Stimulated activated naive CD4-positive, alpha-beta T cell (primary cell): Measurements from ENCODE around the gene TEX30.
"Not testable (repeated sequence)": the region's sequence is repeated elsewhere in the genome, so short reads cannot be mapped to it uniquely, and the experiment has no call there.

ENCODE experiments used
- DNase-seq, 6 experiments: peaks; one replicate each; lab custom pipeline; 2025; lab: John Stamatoyannopoulos, UW

Gene TEX30

DNA sequence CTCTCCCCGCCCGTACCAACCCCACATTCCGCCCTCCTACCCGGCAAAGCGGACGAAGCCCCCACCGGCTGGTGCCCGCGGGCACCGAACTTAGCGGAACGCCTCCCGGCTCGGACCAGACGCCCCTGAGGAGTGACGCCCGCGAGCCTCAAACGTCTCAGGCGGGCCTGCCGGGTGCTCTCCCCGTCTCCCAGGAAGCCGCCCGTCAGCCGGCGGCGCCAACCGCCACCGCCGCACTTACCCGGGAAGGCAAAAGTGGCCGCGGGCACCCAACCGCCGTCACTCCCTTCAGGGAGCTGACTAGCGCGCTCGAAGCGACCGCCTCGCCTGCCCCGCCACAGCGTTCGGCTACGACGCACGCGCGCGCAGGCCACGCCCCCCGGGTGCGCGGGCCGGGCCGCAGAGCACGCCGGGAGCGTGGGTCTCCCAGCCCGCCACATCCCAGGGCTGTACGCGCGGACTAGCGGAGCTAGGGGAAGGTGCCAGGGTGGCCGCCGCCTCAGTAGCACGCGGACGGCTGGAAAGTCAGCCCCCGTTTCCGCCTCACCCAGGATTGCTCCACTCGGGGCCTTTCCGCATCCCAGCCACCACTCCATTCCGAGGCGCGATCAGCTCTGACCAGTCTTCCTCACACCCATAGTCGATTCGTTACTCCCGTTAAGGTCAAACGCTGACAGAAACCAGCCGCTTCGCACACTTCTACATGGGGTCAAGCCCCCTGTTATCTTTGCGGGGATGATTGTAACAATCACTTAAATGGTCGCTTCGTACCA lies at the start of gene TEX30:
Gene TEX30 (minus strand): TSS at position 346 of the 773 bp plus-strand sequence. CDS start 3,760 bp downstream, outside the sequence.
- DNase-seq: peak; percentile 76 to 89 (median 79)

DNA sequence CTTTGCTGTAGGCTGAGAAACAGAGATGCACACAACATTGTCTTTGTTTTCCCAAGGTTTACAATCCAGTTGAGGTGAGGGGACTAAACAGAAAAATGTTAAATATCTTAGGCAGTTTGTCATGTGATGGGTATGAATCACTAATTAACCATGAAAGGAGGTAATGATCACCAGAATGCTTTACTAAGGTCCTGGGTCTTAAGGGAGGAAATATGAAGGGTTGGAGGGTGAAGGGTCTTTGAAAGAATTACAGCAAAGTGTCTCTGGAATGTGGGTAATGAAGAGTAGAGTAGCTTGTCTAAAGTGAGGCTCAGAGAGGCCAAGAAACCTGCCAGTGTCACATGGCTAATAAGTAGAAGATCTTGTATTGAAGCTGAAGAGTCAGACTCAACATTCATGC lies 44.3 kb upstream of the TEX30 start:
- no peak for DNase-seq

DNA sequence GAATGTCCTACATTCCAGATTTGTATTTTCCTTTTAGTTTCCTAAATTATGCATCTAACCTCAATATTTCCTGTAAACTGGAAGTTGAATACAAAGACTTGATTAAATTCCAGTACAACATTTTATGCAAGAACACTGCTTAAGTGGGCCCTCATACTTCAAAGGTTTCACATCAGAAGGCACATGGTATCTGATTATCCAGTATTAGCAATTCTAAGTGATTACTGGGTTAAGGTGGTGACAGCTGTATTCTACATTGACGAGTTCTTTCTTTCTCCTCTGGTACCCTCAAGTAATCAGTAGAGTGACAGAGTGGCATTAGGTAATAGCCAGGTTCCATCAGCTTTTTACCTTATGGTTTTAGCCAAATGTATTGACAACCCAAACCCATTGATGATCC lies 43.7 kb upstream of the TEX30 start:
- DNase-seq: no peak

DNA sequence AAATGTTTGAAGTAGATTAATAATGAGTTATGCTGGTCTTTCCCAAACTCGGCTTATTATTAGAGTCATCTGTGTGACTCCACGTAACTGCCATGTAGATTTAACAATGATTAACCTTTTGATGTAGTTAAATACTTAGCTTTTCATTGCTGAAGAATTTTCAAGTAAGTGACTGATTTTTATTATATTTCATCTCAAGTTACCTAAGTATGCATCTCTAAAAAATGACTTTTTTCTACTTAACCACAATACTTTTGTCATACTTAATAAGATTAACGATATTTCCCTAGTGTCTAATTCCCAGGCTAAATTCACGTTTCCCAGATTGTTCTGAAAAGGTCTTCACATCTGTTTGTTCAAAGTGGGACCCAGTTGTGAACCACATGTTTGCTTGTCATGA lies 43.1 kb upstream of the TEX30 start:
- no peak for DNase-seq

DNA sequence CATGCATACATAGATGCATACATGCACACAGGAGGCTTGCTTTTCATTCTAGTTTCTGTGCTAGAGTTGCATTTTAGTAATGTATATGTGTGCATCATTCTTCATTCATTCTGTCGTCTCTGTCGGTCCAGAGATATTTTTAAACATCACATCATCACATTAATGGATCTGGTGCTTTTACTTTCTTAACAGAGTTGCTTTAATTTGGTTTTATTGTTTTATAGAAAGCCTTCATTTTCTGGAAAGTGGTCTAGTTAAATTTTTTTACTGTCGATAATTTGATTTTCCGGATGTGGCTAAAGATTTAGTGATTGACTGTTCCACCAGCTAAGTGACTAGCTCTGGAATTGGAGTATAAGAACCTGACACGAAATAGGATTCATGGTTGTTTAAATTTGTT lies 42.2 kb upstream of the TEX30 start:
- no peak for DNase-seq

DNA sequence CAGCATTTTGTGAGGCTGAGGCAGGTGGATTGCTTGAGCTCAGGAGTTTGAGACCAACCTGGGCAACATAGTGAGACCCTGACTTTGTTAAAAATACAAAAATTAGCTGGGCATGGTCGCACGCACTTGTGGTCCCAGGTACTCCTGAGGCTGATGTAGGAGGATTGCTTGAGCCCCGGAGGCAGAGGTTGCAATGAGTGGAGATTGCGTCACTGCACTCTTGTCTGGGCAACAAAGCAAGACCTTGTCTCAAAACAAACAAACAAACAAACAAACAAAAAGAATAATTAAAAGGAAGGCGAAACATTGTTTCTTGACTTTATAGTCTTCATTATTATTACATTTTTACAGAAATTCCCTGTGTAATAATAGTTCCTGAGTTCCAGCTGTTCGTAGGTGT lies 41.2 kb upstream of the TEX30 start:
- DNase-seq: no peak

DNA sequence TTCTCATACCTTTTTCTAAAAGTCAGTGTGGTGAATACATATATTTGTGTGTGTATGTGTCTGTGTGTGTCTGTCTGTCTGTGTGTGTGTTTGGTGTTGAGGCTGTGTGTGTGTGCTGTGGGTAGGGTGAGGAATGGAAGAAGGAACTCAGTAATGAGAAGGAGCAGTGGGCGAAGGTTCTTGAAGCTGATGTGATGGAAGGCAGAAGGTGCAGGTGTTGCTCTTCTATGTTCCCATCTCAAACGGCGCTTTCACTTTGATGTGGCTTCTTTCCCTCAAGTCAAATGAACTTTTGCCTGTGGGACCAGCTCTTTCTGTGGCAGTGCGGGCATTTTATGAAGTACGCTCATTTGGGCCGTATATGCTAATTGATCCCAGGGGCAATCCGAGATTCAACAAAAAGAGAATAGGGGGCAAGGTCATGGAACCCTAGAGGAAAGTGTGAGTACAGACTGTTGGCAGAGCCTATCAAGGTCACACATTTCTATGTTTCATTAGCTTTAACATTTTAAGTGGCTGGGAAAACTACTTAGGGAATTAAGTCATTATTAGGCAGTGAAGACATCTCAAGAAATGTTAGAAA lies 40.5 kb upstream of the TEX30 start:
- no peak for DNase-seq

DNA sequence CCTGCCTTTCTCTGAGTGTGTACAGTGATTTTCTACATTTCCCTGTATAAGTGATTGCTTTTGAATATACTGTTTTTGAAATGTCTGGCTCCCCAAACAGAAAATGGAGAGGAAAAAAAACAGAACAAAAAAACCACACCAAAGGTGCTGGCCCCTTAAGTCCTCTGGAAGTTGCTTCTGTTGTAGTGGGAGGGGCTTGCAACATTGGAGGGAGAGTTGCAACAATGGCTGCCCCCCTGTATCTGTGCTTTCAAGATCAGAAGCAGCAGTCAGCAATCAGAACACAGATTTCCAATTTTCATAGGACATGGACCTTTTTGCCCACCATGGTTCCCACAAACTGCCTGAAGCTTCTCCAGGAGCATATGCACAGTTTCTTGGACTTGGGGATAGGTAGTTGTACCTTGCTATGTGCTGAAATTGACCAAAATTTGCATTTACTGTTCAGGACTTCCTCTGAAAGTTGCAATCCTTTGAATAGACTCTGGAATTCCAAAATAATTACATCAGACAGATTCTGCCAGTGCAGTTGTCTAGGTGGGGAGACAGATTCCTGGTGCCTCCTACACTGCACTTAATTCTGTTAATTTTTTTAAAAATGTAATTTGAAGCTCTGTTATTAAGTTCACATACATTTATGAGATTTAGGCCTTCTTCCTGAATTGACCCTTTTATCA lies 39.2 kb upstream of the TEX30 start:
- DNase-seq: no peak

DNA sequence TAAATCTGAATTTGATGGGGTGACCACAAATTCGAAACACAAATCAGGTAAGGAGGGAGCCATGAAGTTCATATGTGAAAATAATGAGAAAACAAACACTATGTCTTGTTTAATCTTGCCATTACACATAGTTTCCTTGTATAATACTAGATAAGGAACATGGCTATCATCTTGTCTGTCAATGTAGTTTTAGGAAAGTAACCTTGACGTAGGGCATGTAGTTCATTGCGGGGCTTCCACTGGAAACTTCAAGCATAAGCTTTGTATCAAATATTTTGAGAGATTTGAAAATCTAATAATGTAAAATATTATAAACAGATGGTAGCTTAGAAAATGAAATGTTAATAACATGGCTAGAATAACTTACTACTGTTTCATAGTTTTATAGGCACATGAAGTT lies 34.1 kb upstream of the TEX30 start:
- DNase-seq: no peak

DNA sequence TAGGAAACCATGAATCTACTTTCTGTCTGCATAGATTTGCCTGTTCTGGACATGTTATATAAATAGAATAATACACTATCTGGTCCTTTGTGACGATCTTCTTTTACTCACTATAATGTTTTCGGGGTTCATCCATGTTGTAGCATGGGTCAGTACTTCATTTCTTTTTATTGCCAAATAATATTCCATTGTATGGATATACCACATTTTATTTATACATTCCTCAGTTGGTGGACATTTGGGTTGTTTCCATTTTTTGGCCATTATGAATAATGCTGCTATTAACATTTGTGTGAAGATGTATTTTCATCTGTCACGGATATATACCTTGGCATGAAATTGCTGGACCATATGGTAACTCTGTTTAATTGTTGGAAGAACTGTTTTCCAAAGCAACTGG lies 32.1 kb upstream of the TEX30 start:
- no peak for DNase-seq

DNA sequence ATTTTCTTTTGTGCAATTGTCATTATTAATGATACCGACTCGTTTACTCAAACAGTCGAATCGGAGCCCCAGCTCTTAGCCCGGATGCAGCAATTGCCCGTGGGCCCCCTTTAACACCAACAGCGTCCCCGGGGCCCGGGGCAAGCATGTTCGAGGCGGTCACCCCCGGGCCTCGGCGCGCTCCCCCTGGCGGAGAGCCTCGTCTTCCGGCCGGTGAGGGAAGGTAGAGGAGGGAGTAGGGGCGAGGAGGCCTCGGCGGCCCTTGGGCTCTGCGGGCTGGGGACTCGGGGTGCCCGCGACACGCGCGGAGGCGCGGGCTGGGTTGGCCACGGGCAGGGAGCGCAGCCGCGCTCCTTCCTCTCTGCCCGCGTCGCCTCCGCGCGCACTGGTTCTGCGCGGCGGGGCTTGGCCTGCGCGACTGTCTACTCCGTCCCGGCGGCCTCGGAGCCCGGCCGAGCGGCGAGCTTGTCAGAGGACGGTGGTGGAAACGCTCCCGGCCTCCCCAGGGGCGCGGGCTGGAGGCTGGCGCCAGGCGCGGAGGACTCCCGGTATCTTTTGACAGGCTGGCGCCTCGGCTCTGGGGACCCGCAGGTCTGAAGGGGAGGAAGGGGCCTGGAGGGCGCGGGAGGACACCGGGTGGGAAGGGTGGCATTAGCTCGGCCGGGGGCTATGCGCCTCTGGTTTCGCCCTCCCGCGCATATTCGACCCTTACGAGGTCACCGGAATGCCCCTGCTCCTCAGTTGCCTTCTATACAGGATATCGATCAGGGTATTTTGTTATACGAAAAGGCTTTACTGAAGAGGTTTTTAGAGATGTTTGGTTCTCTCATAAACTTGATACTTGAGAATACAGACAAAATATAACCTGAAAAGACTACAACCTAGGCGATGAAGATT lies 26.8 kb upstream of the TEX30 start:
- peak; percentile 36 to 75 (median 61) for DNase-seq

DNA sequence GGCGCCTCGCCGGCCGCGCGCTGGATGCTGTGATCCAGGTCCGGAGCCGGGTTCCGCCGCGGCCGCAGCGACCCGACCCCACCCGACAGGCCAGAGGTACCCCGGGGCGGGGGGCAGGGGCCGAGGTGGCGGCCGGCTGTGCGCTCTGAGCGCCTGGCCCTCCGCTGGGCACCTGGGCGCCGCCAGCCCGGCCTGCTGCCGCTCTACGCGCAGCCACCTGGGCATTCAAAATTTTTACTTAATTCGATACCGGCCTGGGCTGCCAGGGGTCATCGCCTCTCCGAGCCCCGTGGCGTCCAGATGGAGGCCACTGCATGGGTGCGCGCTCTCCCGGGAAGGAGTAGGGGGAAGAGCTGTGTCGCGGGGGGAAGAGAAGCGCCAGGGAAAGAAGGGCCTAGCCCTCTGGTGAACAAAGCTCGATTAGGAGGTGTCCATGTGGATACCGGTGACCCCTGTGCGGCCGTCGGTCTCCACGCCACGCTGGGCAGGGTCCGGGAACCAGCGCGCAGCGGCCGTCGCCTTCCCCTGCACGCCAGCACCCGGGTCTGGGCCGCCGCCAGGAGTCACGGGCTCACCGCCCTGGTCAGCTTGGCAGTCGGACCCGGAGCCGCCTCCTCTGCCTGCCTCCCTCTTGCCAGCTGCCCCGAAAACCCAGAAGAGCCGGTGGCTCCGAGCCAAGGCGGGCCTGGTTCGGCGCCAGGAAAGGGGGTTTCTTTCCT lies 26.0 kb upstream of the TEX30 start:
- DNase-seq: peak in 1 of 6 experiments; percentile 22

DNA sequence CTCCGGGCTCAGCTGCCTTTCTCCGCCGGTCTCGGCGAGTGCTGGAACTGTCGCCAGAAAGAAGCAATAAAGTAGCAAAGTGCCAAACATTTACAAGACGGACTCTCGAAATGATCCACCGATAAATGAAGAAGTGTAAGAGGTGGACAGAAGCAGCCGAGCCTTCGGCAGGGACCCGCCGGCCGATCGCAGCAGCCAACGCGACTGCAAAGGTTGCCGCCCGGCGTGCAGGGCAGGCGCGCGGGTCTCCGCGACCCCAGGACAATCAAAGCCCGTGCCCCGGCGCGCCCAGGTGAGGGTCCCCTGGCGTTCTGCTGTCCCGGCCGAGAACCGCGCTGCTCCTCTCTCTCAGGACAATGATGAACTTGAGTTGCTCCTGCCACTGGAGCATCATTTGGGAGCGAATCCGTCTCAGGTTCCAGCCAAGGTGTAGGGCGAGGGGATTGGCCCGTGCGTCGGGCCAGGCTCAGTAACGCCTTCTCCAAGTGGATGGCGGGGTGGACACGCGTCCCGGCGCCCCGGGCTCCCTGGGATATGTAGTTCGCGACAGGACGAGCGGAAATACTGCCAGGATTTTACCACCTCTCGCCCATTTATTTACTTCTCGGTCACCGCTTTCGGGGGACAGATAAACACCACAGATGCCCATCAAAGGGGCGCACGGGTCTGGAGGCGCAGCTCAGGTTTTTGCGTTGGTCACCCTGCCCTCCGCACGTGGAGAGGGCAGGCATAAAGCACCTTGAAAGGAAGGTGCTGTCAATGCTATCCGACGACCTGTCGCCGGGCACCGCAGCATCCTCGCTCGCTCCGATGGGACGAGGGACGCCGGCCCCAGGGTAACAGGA lies 25.2 kb upstream of the TEX30 start, which contains the start of the genes BIVM and POGLUT2:
Gene BIVM (plus strand): TSS at position 539 of the 845 bp plus-strand sequence. CDS start 8,149 bp downstream, outside the sequence.
Gene POGLUT2 (minus strand): TSS at position 396 of the 845 bp plus-strand sequence. CDS start 306 bp downstream, at position 90.
- DNase-seq: peak in 5 of 6 experiments; percentile 6 to 62 (median 24)

DNA sequence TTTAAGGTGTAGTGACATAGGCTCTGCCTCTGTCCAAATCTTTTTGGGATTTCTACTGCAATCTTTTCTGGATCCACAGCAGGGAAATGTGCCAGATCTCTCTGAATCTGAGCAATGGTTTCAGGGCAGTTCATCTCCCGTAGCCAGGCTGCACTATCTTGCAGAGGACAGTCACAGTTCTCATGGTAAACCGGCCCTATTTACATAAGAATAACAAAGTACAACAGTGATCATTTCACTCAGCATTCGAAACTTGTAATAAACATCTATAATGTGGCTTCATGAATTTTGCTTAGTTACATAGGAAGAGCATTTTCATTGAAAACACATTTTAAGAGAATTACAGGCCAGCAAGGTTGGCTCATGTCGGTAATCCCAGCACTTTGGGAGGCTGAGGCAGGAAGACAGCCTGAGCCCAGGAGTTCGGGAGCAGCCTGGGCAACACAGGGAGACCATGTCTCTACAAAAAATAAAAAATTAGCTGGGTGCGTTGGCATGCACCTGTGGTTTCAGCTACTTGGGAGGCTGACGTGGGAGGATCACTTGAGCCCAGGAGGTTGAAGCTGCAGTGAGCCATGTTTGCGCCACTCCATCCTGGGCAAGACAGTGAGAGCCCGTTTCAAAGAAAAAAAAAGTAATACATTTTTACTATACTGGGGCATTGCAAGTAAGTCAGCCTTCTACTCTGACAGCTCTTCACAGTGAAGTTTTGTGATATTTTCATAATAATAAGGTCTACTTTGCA lies 20.2 kb upstream of the TEX30 start:
- DNase-seq: no peak

DNA sequence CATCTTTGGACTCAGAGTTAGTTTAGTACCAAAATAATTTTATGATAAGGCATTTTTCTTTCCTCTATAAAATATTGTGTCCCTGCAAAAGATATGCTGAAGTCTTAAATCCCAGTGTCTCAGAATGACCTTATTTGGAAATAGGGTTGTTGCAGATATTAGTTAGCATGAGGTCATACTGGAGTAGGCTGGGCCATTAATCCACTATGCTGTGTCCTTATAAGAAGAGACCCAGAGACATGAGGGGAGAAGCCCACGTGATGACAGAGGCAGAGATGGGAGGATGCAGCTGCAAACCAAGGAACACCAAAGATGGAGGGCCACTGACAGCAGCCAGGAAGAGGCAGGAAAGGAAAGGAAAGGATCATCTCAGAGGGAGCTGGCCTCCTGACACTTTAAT lies 18.8 kb upstream of the TEX30 start:
- no peak for DNase-seq

DNA sequence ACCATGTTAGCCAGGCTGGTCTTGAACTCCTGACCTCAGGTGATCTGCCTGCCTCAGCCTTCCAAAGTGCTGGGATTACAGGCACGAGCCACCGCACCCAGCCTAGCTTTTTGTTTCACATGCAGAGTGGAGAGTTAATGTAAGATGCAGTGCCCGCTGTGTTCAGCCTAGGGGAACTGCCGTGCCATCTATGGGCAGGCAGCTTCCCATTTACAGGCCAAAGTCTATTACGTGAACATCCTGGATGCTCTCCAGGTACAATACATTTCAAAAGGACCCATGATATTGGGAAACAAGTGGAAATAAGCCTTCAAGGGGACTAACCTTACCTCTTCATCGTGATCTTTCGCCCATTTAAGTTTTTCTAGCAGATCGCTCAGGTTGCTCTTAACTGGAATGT lies 15.1 kb upstream of the TEX30 start:
- DNase-seq: no peak

DNA sequence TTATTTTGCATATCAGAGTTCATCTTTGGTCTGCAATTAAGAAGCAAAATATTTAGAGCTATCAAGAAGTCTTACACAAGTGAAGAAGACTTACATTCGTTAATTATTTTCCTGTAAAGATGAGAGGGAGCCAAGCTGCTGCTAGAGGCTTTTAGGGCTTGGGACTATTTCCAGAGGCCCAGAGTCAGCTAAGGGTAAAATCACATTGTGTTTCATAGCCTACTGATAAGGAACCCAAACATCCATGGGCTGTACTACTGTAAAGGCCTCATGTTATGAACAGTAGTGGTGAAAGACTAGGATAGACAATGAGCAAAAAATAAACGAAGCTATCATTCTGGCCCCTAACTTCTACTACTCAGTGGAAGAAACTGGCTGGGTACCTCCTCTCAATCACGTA lies 10.9 kb upstream of the TEX30 start:
- no peak for DNase-seq

DNA sequence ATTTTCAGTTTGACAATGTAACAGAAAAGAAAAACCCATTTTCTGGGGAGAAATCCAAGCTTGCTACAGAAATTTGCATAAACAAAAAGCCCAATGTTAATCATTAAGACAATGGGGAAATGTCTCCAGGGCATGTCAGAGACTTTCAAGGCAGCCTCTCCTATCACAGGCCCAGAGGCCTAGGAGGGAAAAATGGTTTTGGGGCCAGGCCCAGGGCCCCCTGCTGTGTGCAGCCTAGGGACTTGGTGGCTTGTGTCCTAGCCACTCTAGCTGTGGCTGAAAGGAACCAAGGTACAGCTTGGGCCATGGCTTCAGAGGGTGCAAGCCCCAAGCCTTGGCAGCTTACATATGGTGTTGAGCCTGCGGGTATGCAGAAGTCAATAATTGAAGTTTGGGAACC lies 8.0 kb upstream of the TEX30 start:
- no peak for DNase-seq

DNA sequence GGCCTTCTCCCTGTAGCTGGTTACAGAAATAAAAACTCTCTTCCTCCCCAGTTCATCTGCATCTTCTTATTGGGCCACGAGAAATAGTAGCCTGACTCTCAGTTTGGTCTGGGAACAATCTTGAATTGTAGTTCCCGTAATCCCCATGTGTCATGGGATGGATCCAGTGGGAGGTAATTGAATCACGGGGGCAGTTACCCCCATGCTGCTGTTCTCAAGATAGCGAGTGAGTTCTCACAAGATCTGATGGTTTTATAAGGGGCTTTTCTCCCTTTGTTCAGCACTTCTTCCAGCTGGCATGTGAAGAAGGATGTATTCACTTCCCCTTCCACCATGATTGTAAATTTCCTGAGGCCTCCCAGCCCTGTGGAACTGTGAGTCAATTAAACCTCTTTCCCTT lies 7.1 kb upstream of the TEX30 start:
- not testable (repeated sequence) for DNase-seq
